HCT116 (cell line): ENCODE data around the gene TRERF1. TPM values are rescaled to one million over a fixed set of nuclear protein-coding genes. Genes with fewer than 3 reads are reported as not detected.

Source experiments
- ATAC-seq: fragments of 200-7000 bp; cut with Tn5 transposase; 2 replicates; pipeline ENCODE4 v1.9.1; 2020; ENCODE audit warnings: mild to moderate bottlenecking, moderate library complexity
- BruUV-seq: library from RNA; stranded (reverse); fragments of 400-500 nt; replicated peaks from 2 replicates; lab custom pipeline; 2021; lab: Mats Ljungman, UMichigan
- CTCF ChIA-PET: fragments of 300-600 bp; sonication (Branson Sonifier 250); formaldehyde crosslinking; loops from one replicate; lab custom pipeline; 2021; ENCODE audit warnings: antibody characterized with exemption; lab: Charles Lee
- POLR2A ChIA-PET: fragments of 300-600, 350-600 bp; sonication (Branson Sonifier 250); formaldehyde crosslinking; loops from one replicate; lab custom pipeline; 2021; ENCODE audit warnings: antibody characterized with exemption; lab: Charles Lee
- RAD21 ChIA-PET, 2 experiments: fragments of 300-600 bp; sonication (Branson Sonifier 250); formaldehyde crosslinking; loops; one replicate each; lab custom pipeline; 2023; ENCODE audit warnings: low total read pairs in 2 of 2; ENCODE audit not compliant: uncharacterized antibody in 2 of 2, unreplicated experiment in 2 of 2, low non-redundant PET in 1 of 2; lab: Charles Lee
- DNase-seq: peaks from one replicate; pipeline ENCODE4 v3.0.0-alpha.2; 2010; ENCODE audit warnings: low read depth, low spot score
- H2AFZ ChIP-seq: fragments of 200-600 bp; shearing (Covaris generic), sonication (generic); 2 replicates; pipeline ENCODE4 v1.6.1; 2017; ENCODE audit warnings: low read depth, mixed run types, mixed read lengths, antibody characterized with exemption, low read length; ENCODE audit not compliant: poor library complexity, severe bottlenecking
- H3K27ac ChIP-seq: 2 replicates; pipeline ENCODE4 v1.5.1; 2012; ENCODE audit warnings: low read depth, low read length
- H3K27me3 ChIP-seq: fragments of 200-600 bp; sonication (generic); 2 replicates; pipeline ENCODE4 v1.6.1; 2016; ENCODE audit warnings: mixed run types, low read length, mixed read lengths; ENCODE audit not compliant: insufficient read depth
- H3K36me3 ChIP-seq, 2 experiments: fragments of 200-500 bp in 1 of 2; fragments of 200-600 bp in 1 of 2; sonication (Bioruptor generic) in 1 of 2; sonication (generic) in 1 of 2; 2 replicates each; pipeline versions ENCODE4 v1.5.1 to v1.6.1; 2014 to 2016; ENCODE audit warnings: low read length in 2 of 2, inconsistent platforms in 1 of 2, mixed read lengths in 1 of 2, mixed run types in 1 of 2; ENCODE audit not compliant: insufficient read depth in 2 of 2, control insufficient read depth in 1 of 2
- H3K4me1 ChIP-seq, 2 experiments: fragments of 200-600 bp in 1 of 2; sonication (generic) in 1 of 2; 2 replicates each; pipeline versions ENCODE4 v1.5.1 to v1.6.1; 2012 to 2017; ENCODE audit warnings: low read length in 2 of 2, inconsistent platforms in 1 of 2, mild to moderate bottlenecking in 1 of 2, mixed read lengths in 1 of 2, mixed run types in 1 of 2, moderate library complexity in 1 of 2; ENCODE audit not compliant: insufficient read depth in 2 of 2, control insufficient read depth in 1 of 2
- H3K4me2 ChIP-seq: fragments of 200-600 bp; sonication (generic); 2 replicates; pipeline ENCODE4 v1.6.1; 2017; ENCODE audit warnings: mixed run types, low read length, mixed read lengths
- H3K4me3 ChIP-seq, 2 experiments: fragments of 200-600 bp in 1 of 2; sonication (generic) in 1 of 2; replicated peaks in 1 of 2; 2 replicates each; pipeline ENCODE4 v1.5.1; 2011 to 2016; ENCODE audit warnings: low read length in 2 of 2, control low read depth in 1 of 2, low read depth in 1 of 2, mild to moderate bottlenecking in 1 of 2, mixed read lengths in 1 of 2, mixed run types in 1 of 2
- H3K79me2 ChIP-seq: fragments of 200-600 bp; sonication (generic); 2 replicates; pipeline ENCODE4 v1.6.1; 2017; ENCODE audit warnings: mild to moderate bottlenecking, mixed run types, low read length, moderate library complexity, mixed read lengths; ENCODE audit not compliant: insufficient read depth
- H3K9ac ChIP-seq: fragments of 200-600 bp; sonication (generic); 2 replicates; pipeline ENCODE4 v1.6.1; 2016; ENCODE audit warnings: low read length, mixed read lengths
- H3K9me2 ChIP-seq: fragments of 200-600 bp; sonication (generic), shearing (Covaris generic); 2 replicates; pipeline ENCODE4 v1.6.1; 2017; ENCODE audit warnings: mixed run types, mild to moderate bottlenecking, moderate library complexity; ENCODE audit not compliant: insufficient read depth
- H3K9me3 ChIP-seq, 2 experiments: fragments of 200-500 bp in 1 of 2; fragments of 200-600 bp in 1 of 2; sonication (Bioruptor generic) in 1 of 2; sonication (generic) in 1 of 2; 2 replicates each; pipeline ENCODE4 v1.6.1; 2014 to 2017; ENCODE audit warnings: low read length in 2 of 2, mixed read lengths in 2 of 2, inconsistent platforms in 1 of 2, low read depth in 1 of 2, mild to moderate bottlenecking in 1 of 2, mixed run types in 1 of 2, moderate library complexity in 1 of 2; ENCODE audit not compliant: control insufficient read depth in 1 of 2, insufficient read depth in 1 of 2
- H4K20me1 ChIP-seq: fragments of 200-600 bp; sonication (generic), shearing (Covaris generic); 2 replicates; pipeline ENCODE4 v1.6.1; 2017; ENCODE audit warnings: mixed run types, mild to moderate bottlenecking, moderate library complexity; ENCODE audit not compliant: insufficient read depth
- POLR2A ChIP-seq: IDR thresholded peaks from 2 replicates; pipeline ENCODE4 v1.7.0; 2011; ENCODE audit warnings: borderline replicate concordance; ENCODE audit not compliant: insufficient read depth, insufficient read length; ENCODE audit errors: extremely low read depth
- RAD21 ChIP-seq: IDR thresholded peaks from 2 replicates; pipeline ENCODE4 v1.6.1; 2012; ENCODE audit warnings: low read depth, mild to moderate bottlenecking
- SIN3A ChIP-seq: IDR thresholded peaks from 2 replicates; pipeline ENCODE4 v1.6.1; 2012; ENCODE audit warnings: low read depth
- SP1 ChIP-seq: IDR thresholded peaks from 2 replicates; pipeline ENCODE4 v1.6.1; 2012; ENCODE audit warnings: low read depth
- TCF7L2 ChIP-seq: IDR thresholded peaks from 2 replicates; pipeline ENCODE4 v1.7.0; 2011; ENCODE audit warnings: borderline replicate concordance, inconsistent platforms; ENCODE audit not compliant: insufficient read depth, insufficient read length; ENCODE audit errors: extremely low read depth
- ZBTB33 ChIP-seq: IDR thresholded peaks from 2 replicates; pipeline ENCODE4 v1.6.1; 2011; ENCODE audit warnings: mild to moderate bottlenecking, low read length, moderate library complexity; ENCODE audit not compliant: insufficient replicate concordance; ENCODE audit errors: extremely low read depth
- ZNF274 ChIP-seq: fragments of 200-500 bp; sonication (Bioruptor generic); IDR thresholded peaks from 2 replicates; pipeline ENCODE4 v1.6.1; 2014; ENCODE audit warnings: mild to moderate bottlenecking, low read depth, low read length, inconsistent platforms
- intact Hi-C: fragments of 100-400 bp; cut with micrococcal nuclease; formaldehyde crosslinking; loops from 2 replicates; pipeline ENCODE4 v1.10.0; 2022
- total RNA-seq: library from RNA; stranded (reverse); gene quantifications from one replicate; pipeline ENCODE4 v1.2.1, GENCODE V29; 2021; ENCODE audit not compliant: unreplicated experiment

TRERF1 gene
- total RNA-seq, 1 experiment from 2014 or later: 12.4 TPM

GRCh38 chr6:42387336-42387735 is 64.4 kb downstream of the TRERF1 start:
- ATAC-seq (no peak), DNase-seq (no peak)
- H3K36me3 ChIP-seq: no peaks in the 10 kb centered on the region
- no peaks in the 10 kb centered on the region for H3K27me3 ChIP-seq
- ChIA-PET CTCF (no interaction called here), RAD21 (no interaction called here), POLR2A (interaction anchor here (0.6 kb wide), 1 partner anchor 99 kb away, joined by 3 read pairs; no protein-coding TSS in a partner anchor)
- no peaks in the 10 kb centered on the region for H3K79me2 ChIP-seq
- no peak overlapping the region for H2AFZ ChIP-seq
- no peaks in the 10 kb centered on the region for H3K9me2 ChIP-seq
- H3K9ac ChIP-seq: no peak overlapping the region
- intact Hi-C loops: no loop called here
- no peaks in the 10 kb centered on the region for H4K20me1 ChIP-seq
- H3K9me3 ChIP-seq: no peaks in the 10 kb centered on the region
- no peak overlapping the region for H3K4me3 ChIP-seq
- no peak overlapping the region for H3K4me2 ChIP-seq
- H3K4me1 ChIP-seq: no peaks in the 10 kb centered on the region
- no peak for TF ChIP-seq SIN3A
- no peak for TF ChIP-seq RAD21
- TF ChIP-seq ZNF274: no peak
- no TSS peak for BruUV-seq
- H3K27ac ChIP-seq: no peak overlapping the region

- no peak overlapping the region for H2AFZ ChIP-seq
- RAD21 ChIA-PET: no interaction called here
- POLR2A ChIA-PET: no interaction called here
- H3K9me3 ChIP-seq: no peaks in the 10 kb centered on the region
- no peak overlapping the region for H3K9ac ChIP-seq
- TF ChIP-seq POLR2A (no peak), SP1 (no peak), ZBTB33 (no peak), TCF7L2 (no peak), RAD21 (no peak)
- DNase-seq (no peak), ATAC-seq (no peak)
- no peak overlapping the region for H3K4me2 ChIP-seq
- H3K4me1 ChIP-seq: no peaks in the 10 kb centered on the region
- no peaks in the 10 kb centered on the region for H4K20me1 ChIP-seq
- H3K79me2 ChIP-seq: no peaks in the 10 kb centered on the region
- H3K27me3 ChIP-seq: no peaks in the 10 kb centered on the region
- no peak overlapping the region for H3K4me3 ChIP-seq
- intact Hi-C loops: no loop called here
- H3K36me3 ChIP-seq: no peaks in the 10 kb centered on the region
- no peaks in the 10 kb centered on the region for H3K9me2 ChIP-seq
- no peak overlapping the region for H3K27ac ChIP-seq
- BruUV-seq: no TSS peak
- CTCF ChIA-PET: no interaction called here
These were observed 66.4 kb downstream of the TRERF1 start for GRCh38 chr6:42385339-42385738.
